Activated T-cell treated with anti-CD3 and anti-CD28 coated beads, Interleukin-2, amount 50 U/mL, for 24 hours (primary cell): Measurements from ENCODE around the gene OR5AU1.
A peak's percentile ranks its signal among the peaks of the same experiment; 100 is the strongest.

Experiments
- DNase-seq: peaks from one replicate; pipeline ENCODE4 v3.0.0-alpha.2; 2020
- H3K27ac Mint-ChIP-seq: 2 replicates; pipeline ENCODE4 v1.8.0; 2020; ENCODE audit warnings: mild to moderate bottlenecking, mixed read lengths
- H3K27me3 Mint-ChIP-seq: 2 replicates; pipeline ENCODE4 v1.8.0; 2020; ENCODE audit warnings: mixed read lengths
- H3K36me3 Mint-ChIP-seq: 2 replicates; pipeline ENCODE4 v1.8.0; 2020; ENCODE audit warnings: low read depth, mixed read lengths
- H3K4me1 Mint-ChIP-seq: 2 replicates; pipeline ENCODE4 v1.8.0; 2020; ENCODE audit warnings: low read depth, mixed read lengths
- H3K4me3 Mint-ChIP-seq: 2 replicates; pipeline ENCODE4 v1.8.0; 2020; ENCODE audit warnings: mild to moderate bottlenecking, moderate library complexity, mixed read lengths
- H3K9me3 Mint-ChIP-seq: 2 replicates; pipeline ENCODE4 v1.8.0; 2020; ENCODE audit warnings: mixed read lengths

The OR5AU1 gene

GRCh38 chr14:21155963-21156362, at the start of gene OR5AU1:
TSS of gene OR5AU1 (minus strand) at chr14:21156063. CDS start at chr14:21155872, 191 bp downstream.
- H3K9me3 Mint-ChIP-seq: no peaks in the 10 kb centered on the region
- H3K4me1 Mint-ChIP-seq: no peaks in the 10 kb centered on the region
- no peak within 1 kb of the TSS for H3K27ac Mint-ChIP-seq
- H3K4me3 Mint-ChIP-seq: no peak within 1 kb of the TSS
- H3K27me3 Mint-ChIP-seq: peaks cover 33% of the 10 kb centered on the region
- no peak for DNase-seq
- H3K36me3 Mint-ChIP-seq: no peaks in the 10 kb centered on the region

- Mint-ChIP-seq H3K4me1 (peaks cover 39% of the 10 kb centered on the region), H3K9me3 (no peaks in the 10 kb centered on the region), H3K27ac (peak overlapping the region; percentile 48), H3K36me3 (peaks cover 79% of the 10 kb centered on the region), H3K27me3 (no peaks in the 10 kb centered on the region), H3K4me3 (no peak overlapping the region)
- no peak for DNase-seq
Measured at GRCh38 chr14:21205026-21205677, 49.3 kb upstream of the OR5AU1 start.

- H3K4me1 Mint-ChIP-seq: peaks cover 39% of the 10 kb centered on the region
Measured at GRCh38 chr14:21204167-21205025, 48.5 kb upstream of the OR5AU1 start.

GRCh38 chr14:21203470-21204166, 47.8 kb upstream of the OR5AU1 start:
- peaks cover 65% of the 10 kb centered on the region for H3K36me3 Mint-ChIP-seq
- H3K4me3 Mint-ChIP-seq: no peak overlapping the region
- H3K4me1 Mint-ChIP-seq: peaks cover 37% of the 10 kb centered on the region
- H3K27ac Mint-ChIP-seq: peak overlapping the region; percentile 60
- no peak for DNase-seq
- no peaks in the 10 kb centered on the region for H3K9me3 Mint-ChIP-seq
- H3K27me3 Mint-ChIP-seq: no peaks in the 10 kb centered on the region

More at GRCh38 chr14:21204167-21205025, 48.5 kb upstream of the OR5AU1 start:
- Mint-ChIP-seq H3K4me3 (no peak overlapping the region), H3K9me3 (no peaks in the 10 kb centered on the region), H3K36me3 (peaks cover 72% of the 10 kb centered on the region), H3K27me3 (no peaks in the 10 kb centered on the region), H3K27ac (peak overlapping the region; percentile 60)
- no peak for DNase-seq

- no peak for DNase-seq
- Mint-ChIP-seq H3K27me3 (no peaks in the 10 kb centered on the region), H3K4me3 (no peak overlapping the region), H3K9me3 (no peaks in the 10 kb centered on the region), H3K4me1 (peaks cover 34% of the 10 kb centered on the region), H3K36me3 (peaks cover 56% of the 10 kb centered on the region), H3K27ac (peak overlapping the region; percentile 12)
Measured at GRCh38 chr14:21202463-21203358, 46.8 kb upstream of the OR5AU1 start.

GRCh38 chr14:21201732-21202462, 46.0 kb upstream of the OR5AU1 start:
- no peaks in the 10 kb centered on the region for H3K27me3 Mint-ChIP-seq
- peak overlapping the region; percentile 55 for H3K27ac Mint-ChIP-seq
- peaks cover 32% of the 10 kb centered on the region for H3K4me1 Mint-ChIP-seq
- no peak overlapping the region for H3K4me3 Mint-ChIP-seq
- no peaks in the 10 kb centered on the region for H3K9me3 Mint-ChIP-seq
- H3K36me3 Mint-ChIP-seq: peaks cover 47% of the 10 kb centered on the region
- no peak for DNase-seq

GRCh38 chr14:21200752-21201461, 45.0 kb upstream of the OR5AU1 start:
- peaks cover 25% of the 10 kb centered on the region for H3K4me1 Mint-ChIP-seq
- H3K36me3 Mint-ChIP-seq: peaks cover 37% of the 10 kb centered on the region
- peak overlapping the region; percentile 3 for H3K27ac Mint-ChIP-seq
- no peaks in the 10 kb centered on the region for H3K9me3 Mint-ChIP-seq
- no peaks in the 10 kb centered on the region for H3K27me3 Mint-ChIP-seq
- H3K4me3 Mint-ChIP-seq: no peak overlapping the region
- DNase-seq: no peak

GRCh38 chr14:21199611-21200560, 44.0 kb upstream of the OR5AU1 start:
- peaks cover 27% of the 10 kb centered on the region for H3K36me3 Mint-ChIP-seq
- peak overlapping the region; percentile 51 for H3K27ac Mint-ChIP-seq
- no peaks in the 10 kb centered on the region for H3K9me3 Mint-ChIP-seq
- peaks cover 21% of the 10 kb centered on the region for H3K4me1 Mint-ChIP-seq
- DNase-seq: no peak
- no peaks in the 10 kb centered on the region for H3K27me3 Mint-ChIP-seq
- no peak overlapping the region for H3K4me3 Mint-ChIP-seq

- DNase-seq: no peak
- H3K4me3 Mint-ChIP-seq: no peak overlapping the region
- peaks cover 15% of the 10 kb centered on the region for H3K4me1 Mint-ChIP-seq
- H3K36me3 Mint-ChIP-seq: peaks cover 8% of the 10 kb centered on the region
- peaks cover 2% of the 10 kb centered on the region for H3K27me3 Mint-ChIP-seq
- H3K9me3 Mint-ChIP-seq: no peaks in the 10 kb centered on the region
- peak overlapping the region; percentile 14 for H3K27ac Mint-ChIP-seq
Measured at GRCh38 chr14:21197418-21198205, 41.7 kb upstream of the OR5AU1 start.

GRCh38 chr14:21194597-21194996, 38.7 kb upstream of the OR5AU1 start:
- Mint-ChIP-seq H3K9me3 (no peaks in the 10 kb centered on the region), H3K4me1 (peaks cover 22% of the 10 kb centered on the region), H3K27me3 (peaks cover 2% of the 10 kb centered on the region), H3K4me3 (no peak overlapping the region), H3K36me3 (no peaks in the 10 kb centered on the region), H3K27ac (peak overlapping the region; percentile 77)
- no peak for DNase-seq

GRCh38 chr14:21192875-21193535, 37.1 kb upstream of the OR5AU1 start:
- Mint-ChIP-seq H3K4me3 (no peak overlapping the region), H3K9me3 (no peaks in the 10 kb centered on the region), H3K27me3 (peaks cover 2% of the 10 kb centered on the region), H3K4me1 (peaks cover 19% of the 10 kb centered on the region), H3K27ac (peak overlapping the region; percentile 71), H3K36me3 (no peaks in the 10 kb centered on the region)
- DNase-seq: no peak
